ENCODE measurements around the gene STK16. TPM values are rescaled to one million over a fixed set of nuclear protein-coding genes. Genes with fewer than 3 reads are reported as not detected.

The STK16 gene, protein sequence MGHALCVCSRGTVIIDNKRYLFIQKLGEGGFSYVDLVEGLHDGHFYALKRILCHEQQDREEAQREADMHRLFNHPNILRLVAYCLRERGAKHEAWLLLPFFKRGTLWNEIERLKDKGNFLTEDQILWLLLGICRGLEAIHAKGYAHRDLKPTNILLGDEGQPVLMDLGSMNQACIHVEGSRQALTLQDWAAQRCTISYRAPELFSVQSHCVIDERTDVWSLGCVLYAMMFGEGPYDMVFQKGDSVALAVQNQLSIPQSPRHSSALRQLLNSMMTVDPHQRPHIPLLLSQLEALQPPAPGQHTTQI
- total RNA-seq = 10 to 100 TPM; 14.8 to 44.3 TPM
- 10 to 100 TPM in 1 of 2 donors, 1 to 10 TPM in 1; 5.8 to 32.5 TPM for polyA plus RNA-seq

- peak; percentile 97 for DNase-seq (ENCODE audit: low spot score)
- peak; percentile 75 to 94 for TF ChIP-seq GABPA (IDR thresholded peaks at IDR 0.05 in 1 of 2, conservative IDR thresholded peaks at IDR 0.05 in 1 of 2)
- no peak for TF ChIP-seq JUND (IDR thresholded peaks at IDR 0.05)
- TF ChIP-seq HNF4G (IDR thresholded peaks at IDR 0.05) = no peak
- peak; percentile 50 to 68 for TF ChIP-seq RXRA (IDR thresholded peaks at IDR 0.05)
- no peak for TF ChIP-seq EGR1 (IDR thresholded peaks at IDR 0.05; ENCODE audit: low read depth in 2 of 2)
- TF ChIP-seq ZBTB33 (IDR thresholded peaks at IDR 0.05) = peak; percentile 63
- TF ChIP-seq SP1 (IDR thresholded peaks at IDR 0.05) = no peak
- TF ChIP-seq, protein P1, sequence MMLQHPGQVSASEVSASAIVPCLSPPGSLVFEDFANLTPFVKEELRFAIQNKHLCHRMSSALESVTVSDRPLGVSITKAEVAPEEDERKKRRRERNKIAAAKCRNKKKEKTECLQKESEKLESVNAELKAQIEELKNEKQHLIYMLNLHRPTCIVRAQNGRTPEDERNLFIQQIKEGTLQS (IDR thresholded peaks at IDR 0.05) = no peak
- TF ChIP-seq FOXA1 (IDR thresholded peaks at IDR 0.05) = no peak
- TF ChIP-seq NR2F2 (IDR thresholded peaks at IDR 0.05) = peak; percentile 33
- peak in 1 of 2 donors; percentile 42 for TF ChIP-seq RAD21 (IDR thresholded peaks at IDR 0.05)
- TF ChIP-seq YY1 (IDR thresholded peaks at IDR 0.05) = peak; percentile 72
- TF ChIP-seq FOXA2 (IDR thresholded peaks at IDR 0.05) = no peak
- TF ChIP-seq, protein P2, sequence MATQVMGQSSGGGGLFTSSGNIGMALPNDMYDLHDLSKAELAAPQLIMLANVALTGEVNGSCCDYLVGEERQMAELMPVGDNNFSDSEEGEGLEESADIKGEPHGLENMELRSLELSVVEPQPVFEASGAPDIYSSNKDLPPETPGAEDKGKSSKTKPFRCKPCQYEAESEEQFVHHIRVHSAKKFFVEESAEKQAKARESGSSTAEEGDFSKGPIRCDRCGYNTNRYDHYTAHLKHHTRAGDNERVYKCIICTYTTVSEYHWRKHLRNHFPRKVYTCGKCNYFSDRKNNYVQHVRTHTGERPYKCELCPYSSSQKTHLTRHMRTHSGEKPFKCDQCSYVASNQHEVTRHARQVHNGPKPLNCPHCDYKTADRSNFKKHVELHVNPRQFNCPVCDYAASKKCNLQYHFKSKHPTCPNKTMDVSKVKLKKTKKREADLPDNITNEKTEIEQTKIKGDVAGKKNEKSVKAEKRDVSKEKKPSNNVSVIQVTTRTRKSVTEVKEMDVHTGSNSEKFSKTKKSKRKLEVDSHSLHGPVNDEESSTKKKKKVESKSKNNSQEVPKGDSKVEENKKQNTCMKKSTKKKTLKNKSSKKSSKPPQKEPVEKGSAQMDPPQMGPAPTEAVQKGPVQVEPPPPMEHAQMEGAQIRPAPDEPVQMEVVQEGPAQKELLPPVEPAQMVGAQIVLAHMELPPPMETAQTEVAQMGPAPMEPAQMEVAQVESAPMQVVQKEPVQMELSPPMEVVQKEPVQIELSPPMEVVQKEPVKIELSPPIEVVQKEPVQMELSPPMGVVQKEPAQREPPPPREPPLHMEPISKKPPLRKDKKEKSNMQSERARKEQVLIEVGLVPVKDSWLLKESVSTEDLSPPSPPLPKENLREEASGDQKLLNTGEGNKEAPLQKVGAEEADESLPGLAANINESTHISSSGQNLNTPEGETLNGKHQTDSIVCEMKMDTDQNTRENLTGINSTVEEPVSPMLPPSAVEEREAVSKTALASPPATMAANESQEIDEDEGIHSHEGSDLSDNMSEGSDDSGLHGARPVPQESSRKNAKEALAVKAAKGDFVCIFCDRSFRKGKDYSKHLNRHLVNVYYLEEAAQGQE (IDR thresholded peaks at IDR 0.05) = peak; percentile 62
- TF ChIP-seq TAF1 (conservative IDR thresholded peaks at IDR 0.05) = no peak
- TF ChIP-seq HNF4A (conservative IDR thresholded peaks at IDR 0.05) = peak in 1 of 2 donors; percentile 9
- peak; percentile 55 for TF ChIP-seq MAX (IDR thresholded peaks at IDR 0.05)
- TF ChIP-seq, protein P3, sequence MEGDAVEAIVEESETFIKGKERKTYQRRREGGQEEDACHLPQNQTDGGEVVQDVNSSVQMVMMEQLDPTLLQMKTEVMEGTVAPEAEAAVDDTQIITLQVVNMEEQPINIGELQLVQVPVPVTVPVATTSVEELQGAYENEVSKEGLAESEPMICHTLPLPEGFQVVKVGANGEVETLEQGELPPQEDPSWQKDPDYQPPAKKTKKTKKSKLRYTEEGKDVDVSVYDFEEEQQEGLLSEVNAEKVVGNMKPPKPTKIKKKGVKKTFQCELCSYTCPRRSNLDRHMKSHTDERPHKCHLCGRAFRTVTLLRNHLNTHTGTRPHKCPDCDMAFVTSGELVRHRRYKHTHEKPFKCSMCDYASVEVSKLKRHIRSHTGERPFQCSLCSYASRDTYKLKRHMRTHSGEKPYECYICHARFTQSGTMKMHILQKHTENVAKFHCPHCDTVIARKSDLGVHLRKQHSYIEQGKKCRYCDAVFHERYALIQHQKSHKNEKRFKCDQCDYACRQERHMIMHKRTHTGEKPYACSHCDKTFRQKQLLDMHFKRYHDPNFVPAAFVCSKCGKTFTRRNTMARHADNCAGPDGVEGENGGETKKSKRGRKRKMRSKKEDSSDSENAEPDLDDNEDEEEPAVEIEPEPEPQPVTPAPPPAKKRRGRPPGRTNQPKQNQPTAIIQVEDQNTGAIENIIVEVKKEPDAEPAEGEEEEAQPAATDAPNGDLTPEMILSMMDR (IDR thresholded peaks at IDR 0.05; ENCODE audit: low read depth, low read length, missing input control) = no peak
- Histone ChIP-seq H3K27me3 (ENCODE audit: control insufficient read depth in 4 of 4, insufficient read depth in 4 of 4, low read length in 3 of 4) (no peaks in the 10 kb centered on the region), H3K4me3 (ENCODE audit: low read depth in 1 of 3, low read length in 3 of 3) (peak within 1 kb of the TSS; percentile 70 to 95 (median 80)), H3K36me3 (ENCODE audit: control insufficient read depth in 4 of 4, insufficient read depth in 3 of 4, low read depth in 1 of 4, low read length in 3 of 4) (peaks cover 0 to under 1% (median 0%) of the 10 kb centered on the region in 4 donors), H3K9me3 (ENCODE audit: control insufficient read depth in 4 of 4, low read length in 3 of 4) (no peaks in the 10 kb centered on the region), H3K27ac (ENCODE audit: low read depth in 1 of 2, low read length in 2 of 2) (peak within 1 kb of the TSS; percentile 72 to 94), H3K4me1 (ENCODE audit: control insufficient read depth in 4 of 4, insufficient read depth in 4 of 4, low read length in 3 of 4) (peaks cover 11 to 63% (median 54%) of the 10 kb centered on the region in 4 donors), H3K9ac (ENCODE audit: low read depth in 1 of 2, low read length in 2 of 2) (peak within 1 kb of the TSS; percentile 76 to 97)
- under 1% methylated on average over 46 of the region's 46 CpGs for WGBS
Measured at GRCh38 chr2:219245148-219245898, at the start of gene STK16, which contains the start of gene GLB1L. TSS of gene STK16 (plus strand) at chr2:219245479. CDS start at chr2:219246000, 521 bp downstream. TSS of gene GLB1L (minus strand) at chr2:219245444. CDS start at chr2:219243573, 1,871 bp downstream.

All from liver (tissue), 9 donors.